HK-2 (cell line): ENCODE data around the gene YY2.
"Not testable (repeated sequence)": the region's sequence is repeated elsewhere in the genome, so short reads cannot be mapped to it uniquely, and the experiment has no call there.

Experiments
- DNase-seq: peaks from one replicate; pipeline ENCODE4 v3.0.0-alpha.2; 2018; ENCODE audit not compliant: unreplicated experiment

The YY2 gene

GRCh38 chrX:21874182-21874581 is 18.4 kb downstream of the YY2 start:
- DNase-seq, result not testable (repeated sequence)

GRCh38 chrX:21875013-21875412 is 19.2 kb downstream of the YY2 start:
- DNase-seq, result no peak

GRCh38 chrX:21881881-21882574 is 26.2 kb downstream of the YY2 start:
- DNase-seq, result no peak

- DNase-seq, result no peak
Measured at GRCh38 chrX:21883258-21883657, 27.5 kb downstream of the YY2 start.

- no peak for DNase-seq
Measured at GRCh38 chrX:21885568-21885967, 29.8 kb downstream of the YY2 start.

GRCh38 chrX:21905313-21905712 is 49.5 kb downstream of the YY2 start:
- no peak for DNase-seq

- DNase-seq, result no peak
Measured at GRCh38 chrX:21905953-21906352, 50.2 kb downstream of the YY2 start.

GRCh38 chrX:21907260-21907659 is 51.5 kb downstream of the YY2 start:
- DNase-seq, result no peak
